ENCODE results near the gene KLK15.

KLK15 gene, protein sequence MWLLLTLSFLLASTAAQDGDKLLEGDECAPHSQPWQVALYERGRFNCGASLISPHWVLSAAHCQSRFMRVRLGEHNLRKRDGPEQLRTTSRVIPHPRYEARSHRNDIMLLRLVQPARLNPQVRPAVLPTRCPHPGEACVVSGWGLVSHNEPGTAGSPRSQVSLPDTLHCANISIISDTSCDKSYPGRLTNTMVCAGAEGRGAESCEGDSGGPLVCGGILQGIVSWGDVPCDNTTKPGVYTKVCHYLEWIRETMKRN

DNA sequence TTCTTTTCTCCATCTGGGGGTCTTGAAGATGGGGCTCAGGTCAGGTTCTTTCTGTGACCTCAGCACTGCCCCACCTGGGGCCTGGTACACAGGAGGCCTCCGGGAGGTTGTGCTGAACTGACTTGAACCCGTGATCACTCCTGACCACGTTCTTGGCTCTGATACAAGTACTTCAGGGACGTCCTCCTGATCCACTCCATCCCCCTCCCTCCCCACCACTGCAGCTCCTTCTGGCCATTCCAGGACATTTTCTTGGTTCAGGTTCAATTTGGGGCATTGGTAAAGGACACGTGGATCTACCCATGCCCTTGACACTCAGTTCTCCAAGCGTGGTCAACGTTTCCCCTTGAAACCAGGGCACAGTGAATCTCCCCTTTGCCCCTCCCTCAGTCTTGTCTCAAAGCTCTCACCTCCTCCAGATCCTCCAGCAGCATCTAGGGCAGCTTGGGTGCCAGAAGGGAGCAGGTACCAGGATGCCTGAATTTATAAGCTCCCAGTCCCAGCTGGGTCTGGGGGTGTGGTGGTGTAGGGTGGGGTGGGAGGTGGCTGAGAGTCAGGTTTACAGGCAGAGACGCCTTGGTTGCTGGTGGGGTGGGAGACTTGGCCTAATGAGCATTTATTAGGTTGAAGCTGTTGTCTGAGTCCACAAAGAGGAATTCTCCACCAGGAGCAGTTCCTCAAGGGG lies at the start of gene KLK15:
Gene KLK15, minus strand, starts transcription at position 458 of the 685 bp plus-strand sequence. CDS start 2,082 bp downstream, outside the sequence.
- Histone ChIP-seq H3K36me3 (ENCODE audit: control insufficient read depth, low read depth, low read length) (no peaks in the 10 kb centered on the region), H3K4me3 (ENCODE audit: low read length) (no peak within 1 kb of the TSS), H3K9me3 (ENCODE audit: control insufficient read depth, low read depth, low read length) (no peaks in the 10 kb centered on the region), H3K27ac (ENCODE audit: low read length) (no peak within 1 kb of the TSS), H3K4me1 (ENCODE audit: control insufficient read depth, low read depth, low read length) (no peaks in the 10 kb centered on the region), H3K9ac (ENCODE audit: low read length) (no peak within 1 kb of the TSS), H3K27me3 (ENCODE audit: control insufficient read depth, insufficient read depth, low read length) (peaks cover 25% of the 10 kb centered on the region)

DNA sequence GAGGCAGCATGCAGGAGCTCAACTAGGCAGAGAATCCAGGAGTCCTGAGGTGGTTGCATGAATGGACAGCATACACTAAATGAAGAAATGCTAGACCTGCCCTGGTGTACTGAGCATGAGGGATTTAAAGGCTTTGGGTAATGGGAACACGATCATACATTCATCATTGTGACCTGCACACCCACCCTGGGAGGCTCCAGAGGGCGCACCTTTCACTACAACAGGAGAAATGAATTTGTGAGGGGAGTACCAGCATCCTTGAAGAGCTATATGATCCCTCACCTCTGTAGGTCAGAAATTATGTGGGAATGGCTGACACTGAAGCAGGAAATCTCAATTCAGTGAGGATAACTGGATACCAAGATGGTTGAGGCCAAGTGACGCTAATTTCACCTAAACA lies 48.8 kb upstream of the KLK15 start:
- no peak overlapping the region for H3K9ac ChIP-seq (ENCODE audit: low read length)
- no peak overlapping the region for H3K4me3 ChIP-seq (ENCODE audit: low read length)
- no peaks in the 10 kb centered on the region for H3K36me3 ChIP-seq (ENCODE audit: control insufficient read depth, low read depth, low read length)
- H3K27me3 ChIP-seq (ENCODE audit: control insufficient read depth, insufficient read depth, low read length), result no peaks in the 10 kb centered on the region
- no peaks in the 10 kb centered on the region for H3K9me3 ChIP-seq (ENCODE audit: control insufficient read depth, low read depth, low read length)
- H3K27ac ChIP-seq (ENCODE audit: low read length), result no peak overlapping the region
- no peaks in the 10 kb centered on the region for H3K4me1 ChIP-seq (ENCODE audit: control insufficient read depth, low read depth, low read length)

DNA sequence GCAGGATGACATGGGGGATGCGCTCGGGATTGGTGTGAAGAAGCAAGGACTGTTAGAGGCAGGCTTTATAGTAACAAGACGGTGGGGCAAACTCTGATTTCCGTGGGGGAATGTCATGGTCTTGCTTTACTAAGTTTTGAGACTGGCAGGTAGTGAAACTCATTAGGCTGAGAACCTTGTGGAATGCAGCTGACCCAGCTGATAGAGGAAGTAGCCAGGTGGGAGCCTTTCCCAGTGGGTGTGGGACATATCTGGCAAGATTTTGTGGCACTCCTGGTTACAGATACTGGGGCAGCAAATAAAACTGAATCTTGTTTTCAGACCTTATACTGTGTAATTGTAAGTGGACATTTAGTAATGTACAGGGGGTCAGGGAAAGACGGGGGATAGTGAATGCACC lies 46.9 kb upstream of the KLK15 start:
- Histone ChIP-seq H3K36me3 (ENCODE audit: control insufficient read depth, low read depth, low read length) (no peaks in the 10 kb centered on the region), H3K4me3 (ENCODE audit: low read length) (no peak overlapping the region), H3K9me3 (ENCODE audit: control insufficient read depth, low read depth, low read length) (no peaks in the 10 kb centered on the region), H3K27ac (ENCODE audit: low read length) (no peak overlapping the region), H3K4me1 (ENCODE audit: control insufficient read depth, low read depth, low read length) (no peaks in the 10 kb centered on the region), H3K27me3 (ENCODE audit: control insufficient read depth, insufficient read depth, low read length) (no peaks in the 10 kb centered on the region), H3K9ac (ENCODE audit: low read length) (no peak overlapping the region)

DNA sequence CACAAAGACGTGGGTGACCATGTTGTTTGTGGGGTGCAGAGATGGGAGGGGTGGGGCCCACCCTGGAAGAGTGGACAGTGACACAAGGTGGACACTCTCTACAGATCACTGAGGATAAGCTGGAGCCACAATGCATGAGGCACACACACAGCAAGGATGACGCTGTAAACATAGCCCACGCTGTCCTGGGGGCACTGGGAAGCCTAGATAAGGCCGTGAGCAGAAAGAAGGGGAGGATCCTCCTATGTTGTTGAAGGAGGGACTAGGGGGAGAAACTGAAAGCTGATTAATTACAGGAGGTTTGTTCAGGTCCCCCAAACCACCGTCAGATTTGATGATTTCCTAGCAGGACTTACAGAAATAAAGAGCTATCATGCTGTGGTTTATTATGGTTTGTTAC lies 45.5 kb upstream of the KLK15 start:
- no peak overlapping the region for H3K27ac ChIP-seq (ENCODE audit: low read length)
- peaks cover 8% of the 10 kb centered on the region for H3K27me3 ChIP-seq (ENCODE audit: control insufficient read depth, insufficient read depth, low read length)
- H3K4me3 ChIP-seq (ENCODE audit: low read length), result no peak overlapping the region
- H3K4me1 ChIP-seq (ENCODE audit: control insufficient read depth, low read depth, low read length), result no peaks in the 10 kb centered on the region
- no peaks in the 10 kb centered on the region for H3K9me3 ChIP-seq (ENCODE audit: control insufficient read depth, low read depth, low read length)
- H3K9ac ChIP-seq (ENCODE audit: low read length), result no peak overlapping the region
- H3K36me3 ChIP-seq (ENCODE audit: control insufficient read depth, low read depth, low read length), result no peaks in the 10 kb centered on the region

DNA sequence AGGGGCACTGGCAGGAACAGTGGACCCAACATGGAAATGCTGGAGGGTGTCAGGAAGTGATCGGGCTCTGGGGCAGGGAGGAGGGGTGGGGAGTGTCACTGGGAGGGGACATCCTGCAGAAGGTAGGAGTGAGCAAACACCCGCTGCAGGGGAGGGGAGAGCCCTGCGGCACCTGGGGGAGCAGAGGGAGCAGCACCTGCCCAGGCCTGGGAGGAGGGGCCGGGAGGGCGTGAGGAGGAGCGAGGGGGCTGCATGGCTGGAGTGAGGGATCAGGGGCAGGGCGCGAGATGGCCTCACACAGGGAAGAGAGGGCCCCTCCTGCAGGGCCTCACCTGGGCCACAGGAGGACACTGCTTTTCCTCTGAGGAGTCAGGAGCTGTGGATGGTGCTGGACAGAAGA lies 44.0 kb upstream of the KLK15 start:
- Histone ChIP-seq H3K4me1 (ENCODE audit: control insufficient read depth, low read depth, low read length) (no peaks in the 10 kb centered on the region), H3K27ac (ENCODE audit: low read length) (no peak overlapping the region), H3K9ac (ENCODE audit: low read length) (no peak overlapping the region), H3K36me3 (ENCODE audit: control insufficient read depth, low read depth, low read length) (no peaks in the 10 kb centered on the region), H3K9me3 (ENCODE audit: control insufficient read depth, low read depth, low read length) (no peaks in the 10 kb centered on the region), H3K4me3 (ENCODE audit: low read length) (no peak overlapping the region), H3K27me3 (ENCODE audit: control insufficient read depth, insufficient read depth, low read length) (peaks cover 8% of the 10 kb centered on the region)

DNA sequence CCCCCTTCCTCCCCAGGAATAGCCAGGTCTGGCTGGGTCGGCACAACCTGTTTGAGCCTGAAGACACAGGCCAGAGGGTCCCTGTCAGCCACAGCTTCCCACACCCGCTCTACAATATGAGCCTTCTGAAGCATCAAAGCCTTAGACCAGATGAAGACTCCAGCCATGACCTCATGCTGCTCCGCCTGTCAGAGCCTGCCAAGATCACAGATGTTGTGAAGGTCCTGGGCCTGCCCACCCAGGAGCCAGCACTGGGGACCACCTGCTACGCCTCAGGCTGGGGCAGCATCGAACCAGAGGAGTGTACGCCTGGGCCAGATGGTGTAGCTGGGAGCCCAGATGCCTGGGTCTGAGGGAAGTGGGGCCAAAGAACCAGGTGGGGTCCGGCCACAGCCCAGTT lies 43.1 kb upstream of the KLK15 start:
- Histone ChIP-seq H3K36me3 (ENCODE audit: control insufficient read depth, low read depth, low read length) (no peaks in the 10 kb centered on the region), H3K27ac (ENCODE audit: low read length) (no peak overlapping the region), H3K27me3 (ENCODE audit: control insufficient read depth, insufficient read depth, low read length) (peaks cover 8% of the 10 kb centered on the region)

DNA sequence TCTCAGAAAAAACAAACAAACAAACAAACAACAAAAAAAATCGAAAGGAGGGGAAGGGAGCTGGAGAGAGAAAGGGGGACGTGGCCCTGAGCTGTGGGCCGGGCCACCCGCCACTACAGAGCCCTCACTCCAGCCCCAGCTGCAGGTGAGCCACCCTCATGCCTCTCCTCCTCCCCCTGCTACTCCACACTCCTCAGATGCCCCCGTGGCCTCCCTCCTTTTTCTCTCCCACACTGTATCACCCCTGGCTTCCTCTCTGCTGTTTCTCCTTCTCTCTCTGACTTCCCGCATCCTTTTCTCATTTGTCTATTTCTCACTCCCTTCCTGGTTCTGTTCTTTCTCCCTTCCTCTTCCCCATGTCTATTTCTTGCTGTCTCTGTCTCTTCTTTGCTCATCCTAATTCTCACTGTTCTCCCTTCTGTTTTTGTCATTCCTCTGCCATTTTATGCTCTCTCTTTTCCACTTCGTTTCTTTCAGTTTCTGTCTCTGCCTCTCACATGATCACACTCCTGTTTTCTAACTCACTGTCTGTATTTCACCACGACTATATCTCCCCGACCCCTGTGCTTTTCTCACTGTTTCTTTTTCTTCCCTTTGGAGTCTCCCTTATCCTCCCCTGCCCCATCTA lies 42.5 kb upstream of the KLK15 start:
- Histone ChIP-seq H3K9me3 (ENCODE audit: control insufficient read depth, low read depth, low read length) (no peaks in the 10 kb centered on the region), H3K27ac (ENCODE audit: low read length) (no peak overlapping the region), H3K27me3 (ENCODE audit: control insufficient read depth, insufficient read depth, low read length) (peaks cover 8% of the 10 kb centered on the region), H3K9ac (ENCODE audit: low read length) (no peak overlapping the region), H3K36me3 (ENCODE audit: control insufficient read depth, low read depth, low read length) (no peaks in the 10 kb centered on the region), H3K4me1 (ENCODE audit: control insufficient read depth, low read depth, low read length) (no peaks in the 10 kb centered on the region), H3K4me3 (ENCODE audit: low read length) (no peak overlapping the region)

More for the DNA sequence above, 43.1 kb upstream of the KLK15 start:
- H3K9ac ChIP-seq (ENCODE audit: low read length), result no peak overlapping the region
- no peak overlapping the region for H3K4me3 ChIP-seq (ENCODE audit: low read length)
- H3K9me3 ChIP-seq (ENCODE audit: control insufficient read depth, low read depth, low read length), result no peaks in the 10 kb centered on the region
- H3K4me1 ChIP-seq (ENCODE audit: control insufficient read depth, low read depth, low read length), result no peaks in the 10 kb centered on the region

DNA sequence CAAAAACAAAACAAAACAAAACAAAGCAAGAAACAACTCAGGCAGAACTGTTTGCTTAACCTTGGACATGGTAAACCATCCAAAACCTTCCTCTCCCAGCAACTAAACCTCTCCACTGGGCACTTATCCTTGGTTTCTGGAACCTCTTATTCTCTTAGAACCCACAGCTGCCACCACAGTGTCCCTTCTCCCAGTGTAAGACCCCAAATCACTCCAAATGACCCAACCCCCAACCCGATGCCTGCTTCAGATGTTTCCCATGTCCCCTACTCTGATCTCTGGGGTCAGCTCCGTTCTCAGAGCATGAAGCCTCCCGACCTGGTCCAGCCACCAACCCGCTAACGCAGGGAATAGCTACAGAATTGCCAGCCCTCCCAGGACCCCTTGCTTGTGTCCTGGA lies 40.8 kb upstream of the KLK15 start:
- Histone ChIP-seq H3K9ac (ENCODE audit: low read length) (no peak overlapping the region), H3K27ac (ENCODE audit: low read length) (no peak overlapping the region), H3K27me3 (ENCODE audit: control insufficient read depth, insufficient read depth, low read length) (peaks cover 8% of the 10 kb centered on the region), H3K4me3 (ENCODE audit: low read length) (no peak overlapping the region), H3K4me1 (ENCODE audit: control insufficient read depth, low read depth, low read length) (no peaks in the 10 kb centered on the region), H3K9me3 (ENCODE audit: control insufficient read depth, low read depth, low read length) (no peaks in the 10 kb centered on the region), H3K36me3 (ENCODE audit: control insufficient read depth, low read depth, low read length) (no peaks in the 10 kb centered on the region)

DNA sequence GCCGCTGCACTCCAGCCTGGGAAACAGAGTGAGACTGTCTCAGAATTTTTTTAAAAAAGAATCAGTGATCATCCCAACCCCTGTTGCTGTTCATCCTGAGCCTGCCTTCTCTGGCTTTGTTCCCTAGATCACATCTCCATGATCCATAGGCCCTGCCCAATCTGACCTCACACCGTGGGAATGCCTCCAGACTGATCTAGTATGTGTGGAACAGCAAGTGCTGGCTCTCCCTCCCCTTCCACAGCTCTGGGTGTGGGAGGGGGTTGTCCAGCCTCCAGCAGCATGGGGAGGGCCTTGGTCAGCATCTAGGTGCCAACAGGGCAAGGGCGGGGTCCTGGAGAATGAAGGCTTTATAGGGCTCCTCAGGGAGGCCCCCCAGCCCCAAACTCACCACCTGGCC lies 39.7 kb upstream of the KLK15 start, which contains the start of gene KLK2:
Gene KLK2, plus strand, starts transcription at position 384 of the 400 bp plus-strand sequence. CDS start 35 bp downstream, outside the sequence.
- H3K9me3 ChIP-seq (ENCODE audit: control insufficient read depth, low read depth, low read length), result no peaks in the 10 kb centered on the region
- H3K27me3 ChIP-seq (ENCODE audit: control insufficient read depth, insufficient read depth, low read length), result peaks cover 12% of the 10 kb centered on the region

DNA sequence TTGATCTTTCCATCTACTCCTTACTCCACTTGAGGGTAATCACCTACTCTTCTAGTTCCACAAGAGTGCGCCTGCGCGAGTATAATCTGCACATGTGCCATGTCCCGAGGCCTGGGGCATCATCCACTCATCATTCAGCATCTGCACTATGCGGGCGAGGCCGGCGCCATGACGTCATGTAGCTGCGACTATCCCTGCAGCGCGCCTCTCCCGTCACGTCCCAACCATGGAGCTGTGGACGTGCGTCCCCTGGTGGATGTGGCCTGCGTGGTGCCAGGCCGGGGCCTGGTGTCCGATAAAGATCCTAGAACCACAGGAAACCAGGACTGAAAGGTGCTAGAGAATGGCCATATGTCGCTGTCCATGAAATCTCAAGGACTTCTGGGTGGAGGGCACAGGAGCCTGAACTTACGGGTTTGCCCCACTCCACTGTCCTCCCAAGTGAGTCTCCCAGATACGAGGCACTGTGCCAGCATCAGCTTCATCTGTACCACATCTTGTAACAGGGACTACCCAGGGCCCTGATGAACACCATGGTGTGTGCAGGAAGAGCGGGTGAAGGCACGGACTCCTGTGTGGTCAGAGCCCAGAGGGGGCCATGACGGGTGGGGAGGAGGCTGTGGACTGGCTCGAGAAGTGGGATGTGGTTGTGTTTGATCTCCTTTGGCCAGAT lies 37.2 kb upstream of the KLK15 start:
- no peaks in the 10 kb centered on the region for H3K36me3 ChIP-seq (ENCODE audit: control insufficient read depth, low read depth, low read length)
- H3K27me3 ChIP-seq (ENCODE audit: control insufficient read depth, insufficient read depth, low read length), result peaks cover 12% of the 10 kb centered on the region
- no peaks in the 10 kb centered on the region for H3K4me1 ChIP-seq (ENCODE audit: control insufficient read depth, low read depth, low read length)
- H3K27ac ChIP-seq (ENCODE audit: low read length), result no peak overlapping the region
- H3K4me3 ChIP-seq (ENCODE audit: low read length), result no peak overlapping the region
- no peaks in the 10 kb centered on the region for H3K9me3 ChIP-seq (ENCODE audit: control insufficient read depth, low read depth, low read length)
- H3K9ac ChIP-seq (ENCODE audit: low read length), result no peak overlapping the region

More for the DNA sequence above, 39.7 kb upstream of the KLK15 start, which contains the start of gene KLK2:
- H3K27ac ChIP-seq (ENCODE audit: low read length), result no peak within 1 kb of the TSS
- no peaks in the 10 kb centered on the region for H3K36me3 ChIP-seq (ENCODE audit: control insufficient read depth, low read depth, low read length)
- no peak within 1 kb of the TSS for H3K9ac ChIP-seq (ENCODE audit: low read length)
- H3K4me3 ChIP-seq (ENCODE audit: low read length), result no peak within 1 kb of the TSS
- no peaks in the 10 kb centered on the region for H3K4me1 ChIP-seq (ENCODE audit: control insufficient read depth, low read depth, low read length)

DNA sequence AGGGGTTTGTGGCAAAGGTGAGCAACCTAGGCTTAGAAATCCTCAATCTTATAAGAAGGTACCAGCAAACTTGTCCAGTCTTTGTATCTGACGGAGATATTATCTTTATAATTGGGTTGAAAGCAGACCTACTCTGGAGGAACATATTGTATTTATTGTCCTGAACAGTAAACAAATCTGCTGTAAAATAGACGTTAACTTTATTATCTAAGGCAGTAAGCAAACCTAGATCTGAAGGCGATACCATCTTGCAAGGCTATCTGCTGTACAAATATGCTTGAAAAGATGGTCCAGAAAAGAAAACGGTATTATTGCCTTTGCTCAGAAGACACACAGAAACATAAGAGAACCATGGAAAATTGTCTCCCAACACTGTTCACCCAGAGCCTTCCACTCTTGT lies 36.1 kb upstream of the KLK15 start:
- no peak overlapping the region for H3K9ac ChIP-seq (ENCODE audit: low read length)
- H3K9me3 ChIP-seq (ENCODE audit: control insufficient read depth, low read depth, low read length), result no peaks in the 10 kb centered on the region
- H3K27me3 ChIP-seq (ENCODE audit: control insufficient read depth, insufficient read depth, low read length), result peaks cover 10% of the 10 kb centered on the region
- no peak overlapping the region for H3K4me3 ChIP-seq (ENCODE audit: low read length)
- H3K27ac ChIP-seq (ENCODE audit: low read length), result no peak overlapping the region
- H3K4me1 ChIP-seq (ENCODE audit: control insufficient read depth, low read depth, low read length), result no peaks in the 10 kb centered on the region
- H3K36me3 ChIP-seq (ENCODE audit: control insufficient read depth, low read depth, low read length), result no peaks in the 10 kb centered on the region

All from iPS-18a (cell line).